ENCODE measurements around the gene TCF25.

DNA sequence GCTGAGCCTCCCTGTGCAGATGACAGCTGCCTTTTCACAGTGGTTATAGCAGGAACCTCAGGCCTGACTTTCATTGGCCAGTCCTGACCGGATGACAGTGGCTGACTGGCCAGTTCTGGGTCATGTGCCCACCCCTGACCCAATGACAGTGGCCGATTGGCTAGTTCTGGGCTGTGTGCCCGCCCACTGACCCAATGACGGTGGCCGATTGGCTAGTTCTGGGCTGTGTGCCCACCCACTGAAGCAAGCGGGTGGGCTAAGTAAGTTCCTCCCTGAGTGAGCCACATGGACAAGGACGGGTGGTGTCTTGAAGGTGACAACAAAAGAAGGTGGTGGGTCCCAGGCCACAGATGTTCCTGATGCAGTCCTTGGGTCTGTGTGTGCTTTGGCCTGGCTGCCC is 84.7 kb downstream of the TCF25 start:
- no peak for TF ChIP-seq EGR1 (IDR thresholded peaks at IDR 0.05)
- no peak for TF ChIP-seq YY1 (IDR thresholded peaks at IDR 0.05; ENCODE audit: low read depth)
- no peak for TF ChIP-seq EP300 (IDR thresholded peaks at IDR 0.05; ENCODE audit: borderline replicate concordance)
- no peak for TF ChIP-seq CEBPB (IDR thresholded peaks at IDR 0.05)
- TF ChIP-seq TAF1 (IDR thresholded peaks at IDR 0.05; ENCODE audit: low read depth), result no peak
- no peak for TF ChIP-seq TCF12 (IDR thresholded peaks at IDR 0.05; ENCODE audit: low read depth)
- no peak for TF ChIP-seq RAD21 (IDR thresholded peaks at IDR 0.05; ENCODE audit: low read depth)
- TF ChIP-seq, protein P1, sequence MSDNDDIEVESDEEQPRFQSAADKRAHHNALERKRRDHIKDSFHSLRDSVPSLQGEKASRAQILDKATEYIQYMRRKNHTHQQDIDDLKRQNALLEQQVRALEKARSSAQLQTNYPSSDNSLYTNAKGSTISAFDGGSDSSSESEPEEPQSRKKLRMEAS (IDR thresholded peaks at IDR 0.05), result no peak
- TF ChIP-seq REST (IDR thresholded peaks at IDR 0.05; ENCODE audit: low read depth), result no peak
- no peak for TF ChIP-seq FOXM1 (IDR thresholded peaks at IDR 0.05; ENCODE audit: borderline replicate concordance, low read depth)
- TF ChIP-seq, protein P2, sequence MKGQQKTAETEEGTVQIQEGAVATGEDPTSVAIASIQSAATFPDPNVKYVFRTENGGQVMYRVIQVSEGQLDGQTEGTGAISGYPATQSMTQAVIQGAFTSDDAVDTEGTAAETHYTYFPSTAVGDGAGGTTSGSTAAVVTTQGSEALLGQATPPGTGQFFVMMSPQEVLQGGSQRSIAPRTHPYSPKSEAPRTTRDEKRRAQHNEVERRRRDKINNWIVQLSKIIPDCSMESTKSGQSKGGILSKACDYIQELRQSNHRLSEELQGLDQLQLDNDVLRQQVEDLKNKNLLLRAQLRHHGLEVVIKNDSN (IDR thresholded peaks at IDR 0.05), result peak; percentile 94
- no peak for TF ChIP-seq NFIC (IDR thresholded peaks at IDR 0.05)
- TF ChIP-seq ZBTB7A (IDR thresholded peaks at IDR 0.05; ENCODE audit: low read depth), result no peak

All from Ishikawa (cell line).